IPS-11a (cell line): ENCODE results near the gene INPP4B.
"Not testable (repeated sequence)": the region's sequence is repeated elsewhere in the genome, so short reads cannot be mapped to it uniquely, and the experiment has no call there.

ENCODE experiments used
- H3K4me3 ChIP-seq: one replicate; pipeline ENCODE4 v1.5.1; 2013; ENCODE audit warnings: low read depth, low read length, control low read depth

Gene INPP4B

GRCh38 chr4:142826503-142827241 lies 19.4 kb downstream of the INPP4B start:
- H3K4me3 ChIP-seq = no peak overlapping the region

GRCh38 chr4:142824368-142824767 lies 21.7 kb downstream of the INPP4B start:
- no peak overlapping the region for H3K4me3 ChIP-seq

GRCh38 chr4:142823796-142824195 lies 22.3 kb downstream of the INPP4B start:
- H3K4me3 ChIP-seq = no peak overlapping the region

GRCh38 chr4:142818476-142818875 lies 27.6 kb downstream of the INPP4B start:
- no peak overlapping the region for H3K4me3 ChIP-seq

- no peak overlapping the region for H3K4me3 ChIP-seq
These were observed 28.1 kb downstream of the INPP4B start for GRCh38 chr4:142818031-142818430.

- no peak overlapping the region for H3K4me3 ChIP-seq
These were observed 28.7 kb downstream of the INPP4B start for GRCh38 chr4:142817442-142817841.

- H3K4me3 ChIP-seq = no peak overlapping the region
These were observed 30.3 kb downstream of the INPP4B start for GRCh38 chr4:142815834-142816233.

- H3K4me3 ChIP-seq = no peak overlapping the region
These were observed 32.7 kb downstream of the INPP4B start for GRCh38 chr4:142813388-142813787.

GRCh38 chr4:142812091-142812490 lies 34.0 kb downstream of the INPP4B start:
- no peak overlapping the region for H3K4me3 ChIP-seq

- no peak overlapping the region for H3K4me3 ChIP-seq
These were observed 35.1 kb downstream of the INPP4B start for GRCh38 chr4:142811034-142811433.

- no peak overlapping the region for H3K4me3 ChIP-seq
These were observed 36.5 kb downstream of the INPP4B start for GRCh38 chr4:142809559-142809958.

- not testable (repeated sequence) for H3K4me3 ChIP-seq
These were observed 42.2 kb downstream of the INPP4B start for GRCh38 chr4:142803879-142804278.

GRCh38 chr4:142801966-142802365 lies 44.1 kb downstream of the INPP4B start:
- H3K4me3 ChIP-seq = no peak overlapping the region

GRCh38 chr4:142781114-142781513 lies 65.0 kb downstream of the INPP4B start:
- H3K4me3 ChIP-seq = no peak overlapping the region

- no peak overlapping the region for H3K4me3 ChIP-seq
These were observed 67.2 kb downstream of the INPP4B start for GRCh38 chr4:142778900-142779299.

- no peak overlapping the region for H3K4me3 ChIP-seq
These were observed 67.7 kb downstream of the INPP4B start for GRCh38 chr4:142778430-142778829.

GRCh38 chr4:142777045-142777743 lies 68.9 kb downstream of the INPP4B start:
- no peak overlapping the region for H3K4me3 ChIP-seq

- H3K4me3 ChIP-seq = no peak overlapping the region
These were observed 70.1 kb downstream of the INPP4B start for GRCh38 chr4:142776026-142776425.

- no peak overlapping the region for H3K4me3 ChIP-seq
These were observed 72.6 kb downstream of the INPP4B start for GRCh38 chr4:142773505-142773904.

- no peak overlapping the region for H3K4me3 ChIP-seq
These were observed 83.8 kb downstream of the INPP4B start for GRCh38 chr4:142762280-142762679.

- H3K4me3 ChIP-seq = no peak overlapping the region
These were observed 93.8 kb downstream of the INPP4B start for GRCh38 chr4:142752202-142752786.
